ENCODE results near the gene DEFB131B.
"Not testable (repeated sequence)": the region's sequence is repeated elsewhere in the genome, so short reads cannot be mapped to it uniquely, and the experiment has no call there.

Gene DEFB131B

GRCh38 chr11:71878059-71878458, at the start of gene DEFB131B:
Gene DEFB131B (plus strand): TSS chr11:71878453. CDS start chr11:71878453, 0 bp downstream.
- DNase-seq: not testable (repeated sequence)

GRCh38 chr11:71829247-71829646, 49.0 kb upstream of the DEFB131B start:
- not testable (repeated sequence) for DNase-seq

GRCh38 chr11:71829686-71830085, 48.6 kb upstream of the DEFB131B start:
- peak; percentile 9 for DNase-seq

GRCh38 chr11:71832811-71833210, 45.4 kb upstream of the DEFB131B start, which contains the start of gene DEFB108B:
Gene DEFB108B (plus strand): TSS chr11:71833200. CDS start chr11:71833200, 0 bp downstream.
- not testable (repeated sequence) for DNase-seq

- not testable (repeated sequence) for DNase-seq
Observed at GRCh38 chr11:71842720-71843119, 35.5 kb upstream of the DEFB131B start.

- DNase-seq: not testable (repeated sequence)
Observed at GRCh38 chr11:71843355-71843754, 34.9 kb upstream of the DEFB131B start.

GRCh38 chr11:71843858-71844257, 34.4 kb upstream of the DEFB131B start:
- no peak for DNase-seq

- DNase-seq: not testable (repeated sequence)
Observed at GRCh38 chr11:71853895-71854294, 24.4 kb upstream of the DEFB131B start.

- DNase-seq: not testable (repeated sequence)
Observed at GRCh38 chr11:71855880-71856279, 22.4 kb upstream of the DEFB131B start.

- not testable (repeated sequence) for DNase-seq
Observed at GRCh38 chr11:71860835-71861234, 17.4 kb upstream of the DEFB131B start.

- DNase-seq: peak; percentile 55
Observed at GRCh38 chr11:71863978-71864627, 14.2 kb upstream of the DEFB131B start.

- not testable (repeated sequence) for DNase-seq
Observed at GRCh38 chr11:71867209-71867608, 11.0 kb upstream of the DEFB131B start.

- peak; percentile 18 for DNase-seq
Observed at GRCh38 chr11:71869931-71870330, 8.3 kb upstream of the DEFB131B start.

- not testable (repeated sequence) for DNase-seq
Observed at GRCh38 chr11:71870661-71871060, 7.6 kb upstream of the DEFB131B start.

- DNase-seq: not testable (repeated sequence)
Observed at GRCh38 chr11:71876262-71876661, 2.0 kb upstream of the DEFB131B start.

- not testable (repeated sequence) for DNase-seq
Observed at GRCh38 chr11:71885806-71886205, 7.6 kb downstream of the DEFB131B start.

- not testable (repeated sequence) for DNase-seq
Observed at GRCh38 chr11:71888335-71889010, 10.2 kb downstream of the DEFB131B start.

GRCh38 chr11:71889181-71889872, 11.1 kb downstream of the DEFB131B start:
- DNase-seq: not testable (repeated sequence)

- no peak for DNase-seq
Observed at GRCh38 chr11:71895961-71896360, 17.7 kb downstream of the DEFB131B start.

GRCh38 chr11:71901137-71901536, 22.9 kb downstream of the DEFB131B start:
- not testable (repeated sequence) for DNase-seq

GRCh38 chr11:71908218-71908617, 30.0 kb downstream of the DEFB131B start:
- DNase-seq: no peak

GRCh38 chr11:71910775-71911174, 32.5 kb downstream of the DEFB131B start:
- not testable (repeated sequence) for DNase-seq

- peak; percentile 87 for DNase-seq
Observed at GRCh38 chr11:71911321-71911985, 33.2 kb downstream of the DEFB131B start.
